Measurements from ENCODE around the gene CD101. TPM values are rescaled to one million over a fixed set of nuclear protein-coding genes. Genes with fewer than 3 reads are reported as not detected.

Gene CD101
- total RNA-seq, 1 donor from 2014 or later: 1.4 TPM

DNA sequence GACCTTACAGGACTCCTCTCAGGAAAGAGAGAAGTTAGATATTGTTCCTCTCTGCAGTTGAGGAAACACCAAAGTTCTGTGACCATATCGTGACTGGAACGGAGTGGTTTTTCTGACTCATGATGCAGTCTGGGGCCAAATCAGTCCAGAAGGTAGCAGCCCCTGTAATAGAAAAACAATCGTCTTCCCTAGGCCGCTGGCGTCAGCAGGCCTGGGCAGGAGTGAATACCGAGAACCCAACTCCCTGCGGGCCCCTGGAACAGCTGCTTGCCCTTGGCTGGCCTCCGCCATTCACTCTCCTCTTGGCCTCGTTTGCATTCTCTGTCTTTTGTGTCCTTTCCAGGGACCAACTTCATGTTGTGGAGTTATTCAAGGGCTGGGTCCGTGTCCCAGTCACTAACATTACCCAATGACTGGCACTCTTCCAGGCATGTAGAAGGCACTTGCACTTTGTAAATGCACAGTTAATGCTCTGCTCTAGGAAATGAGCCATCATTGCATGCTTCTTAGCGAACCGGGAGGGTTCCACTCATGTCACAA lies 10.9 kb upstream of the CD101 start:
- H3K36me3 Mint-ChIP-seq (ENCODE audit: low read depth): peaks cover 13% of the 10 kb centered on the region
- no peaks in the 10 kb centered on the region for H3K27me3 Mint-ChIP-seq (ENCODE audit: low read depth)
- no peak overlapping the region for H3K4me3 Mint-ChIP-seq (ENCODE audit: unreplicated experiment)
- H3K4me1 Mint-ChIP-seq (ENCODE audit: low read depth): peaks cover 30% of the 10 kb centered on the region
- TF ChIP-seq, protein P1, sequence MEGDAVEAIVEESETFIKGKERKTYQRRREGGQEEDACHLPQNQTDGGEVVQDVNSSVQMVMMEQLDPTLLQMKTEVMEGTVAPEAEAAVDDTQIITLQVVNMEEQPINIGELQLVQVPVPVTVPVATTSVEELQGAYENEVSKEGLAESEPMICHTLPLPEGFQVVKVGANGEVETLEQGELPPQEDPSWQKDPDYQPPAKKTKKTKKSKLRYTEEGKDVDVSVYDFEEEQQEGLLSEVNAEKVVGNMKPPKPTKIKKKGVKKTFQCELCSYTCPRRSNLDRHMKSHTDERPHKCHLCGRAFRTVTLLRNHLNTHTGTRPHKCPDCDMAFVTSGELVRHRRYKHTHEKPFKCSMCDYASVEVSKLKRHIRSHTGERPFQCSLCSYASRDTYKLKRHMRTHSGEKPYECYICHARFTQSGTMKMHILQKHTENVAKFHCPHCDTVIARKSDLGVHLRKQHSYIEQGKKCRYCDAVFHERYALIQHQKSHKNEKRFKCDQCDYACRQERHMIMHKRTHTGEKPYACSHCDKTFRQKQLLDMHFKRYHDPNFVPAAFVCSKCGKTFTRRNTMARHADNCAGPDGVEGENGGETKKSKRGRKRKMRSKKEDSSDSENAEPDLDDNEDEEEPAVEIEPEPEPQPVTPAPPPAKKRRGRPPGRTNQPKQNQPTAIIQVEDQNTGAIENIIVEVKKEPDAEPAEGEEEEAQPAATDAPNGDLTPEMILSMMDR (IDR thresholded peaks at IDR 0.05): no peak
- no peak for DNase-seq (ENCODE audit: low spot score)
- H3K27ac Mint-ChIP-seq (ENCODE audit: unreplicated experiment): peak overlapping the region; percentile 86
- H3K9me3 Mint-ChIP-seq (ENCODE audit: low read depth): no peaks in the 10 kb centered on the region

DNA sequence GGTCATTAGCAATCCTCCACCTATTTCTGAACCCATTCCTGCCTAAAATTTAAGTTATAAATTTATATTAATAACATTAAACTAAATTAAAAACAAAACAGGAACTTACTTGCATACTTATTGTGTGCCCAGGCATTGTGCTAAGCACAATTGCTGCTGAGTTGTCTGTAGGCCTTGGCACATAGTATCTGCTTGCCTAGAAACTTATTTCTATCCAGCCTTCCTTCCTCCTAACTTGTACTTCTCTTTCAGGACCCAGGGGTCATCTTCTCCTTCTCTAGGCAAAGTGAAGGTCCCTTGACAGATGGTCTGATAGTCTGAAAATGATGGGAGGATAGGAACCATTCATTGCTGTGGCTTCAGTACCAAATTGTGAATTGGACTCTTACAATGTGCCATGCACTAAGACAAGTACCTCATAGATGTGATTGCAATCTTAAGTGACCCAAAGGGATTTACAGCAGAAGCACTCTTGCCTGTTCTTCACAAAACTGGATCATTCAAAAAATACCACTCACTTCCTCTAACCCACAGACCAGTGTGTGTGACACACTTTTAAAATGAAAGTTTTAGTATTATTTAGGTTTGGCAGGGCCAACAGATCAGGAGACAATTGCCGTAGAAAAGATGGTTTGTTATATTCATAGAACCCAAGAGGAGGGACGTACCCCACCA lies 10.3 kb upstream of the CD101 start:
- TF ChIP-seq, protein P1 (IDR thresholded peaks at IDR 0.05): no peak
- Mint-ChIP-seq H3K9me3 (ENCODE audit: low read depth) (no peaks in the 10 kb centered on the region), H3K4me1 (ENCODE audit: low read depth) (peaks cover 30% of the 10 kb centered on the region), H3K4me3 (ENCODE audit: unreplicated experiment) (no peak overlapping the region), H3K27ac (ENCODE audit: unreplicated experiment) (peak overlapping the region; percentile 86), H3K36me3 (ENCODE audit: low read depth) (peaks cover 13% of the 10 kb centered on the region), H3K27me3 (ENCODE audit: low read depth) (no peaks in the 10 kb centered on the region)
- DNase-seq (ENCODE audit: low spot score): no peak

DNA sequence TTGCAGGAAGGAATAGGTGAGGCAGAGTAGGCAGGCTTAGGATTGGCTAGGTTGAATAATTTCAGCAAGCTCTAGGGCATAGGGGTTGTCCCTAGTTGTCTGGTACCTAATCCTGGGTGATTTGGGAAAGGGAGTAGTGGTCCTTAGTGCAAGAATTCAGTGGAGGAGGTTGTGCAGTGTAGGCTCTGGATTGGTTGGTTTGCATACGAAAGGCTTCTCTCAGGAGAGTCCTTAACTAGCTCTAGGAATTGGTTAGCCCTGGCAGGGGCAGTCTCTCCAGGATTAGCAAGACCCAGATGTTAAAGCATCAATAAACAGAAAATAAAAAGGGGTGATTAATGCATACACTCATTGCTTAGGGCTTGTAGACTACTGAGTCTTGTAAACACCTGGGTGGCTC lies 9.6 kb upstream of the CD101 start:
- no peak for DNase-seq (ENCODE audit: low spot score)
- TF ChIP-seq, protein P1 (IDR thresholded peaks at IDR 0.05): no peak
- H3K4me1 Mint-ChIP-seq (ENCODE audit: low read depth): peaks cover 32% of the 10 kb centered on the region
- no peaks in the 10 kb centered on the region for H3K27me3 Mint-ChIP-seq (ENCODE audit: low read depth)
- no peak overlapping the region for H3K27ac Mint-ChIP-seq (ENCODE audit: unreplicated experiment)
- peaks cover 11% of the 10 kb centered on the region for H3K36me3 Mint-ChIP-seq (ENCODE audit: low read depth)
- H3K4me3 Mint-ChIP-seq (ENCODE audit: unreplicated experiment): no peak overlapping the region
- H3K9me3 Mint-ChIP-seq (ENCODE audit: low read depth): no peaks in the 10 kb centered on the region

DNA sequence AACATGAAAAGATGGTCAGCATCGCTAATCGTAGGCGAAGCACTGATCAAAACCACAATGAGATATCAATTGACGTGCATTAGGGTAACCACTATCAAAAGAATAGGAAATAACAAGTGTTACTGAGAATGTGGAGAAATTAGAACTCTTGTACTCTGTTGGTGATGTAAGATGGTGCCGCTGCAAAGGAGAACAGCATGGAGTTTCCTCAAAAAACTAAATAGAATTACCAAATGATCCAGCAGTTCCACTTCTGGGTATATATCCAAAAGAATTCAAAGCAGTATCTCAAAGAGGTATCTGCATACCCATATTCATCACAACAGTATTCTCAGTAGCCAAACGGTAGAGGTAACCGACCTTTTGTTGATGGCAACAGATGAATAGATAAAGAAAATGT lies 8.3 kb upstream of the CD101 start:
- Mint-ChIP-seq H3K9me3 (ENCODE audit: low read depth) (no peaks in the 10 kb centered on the region), H3K36me3 (ENCODE audit: low read depth) (peaks cover 9% of the 10 kb centered on the region), H3K27ac (ENCODE audit: unreplicated experiment) (no peak overlapping the region), H3K27me3 (ENCODE audit: low read depth) (no peaks in the 10 kb centered on the region), H3K4me3 (ENCODE audit: unreplicated experiment) (no peak overlapping the region), H3K4me1 (ENCODE audit: low read depth) (peaks cover 39% of the 10 kb centered on the region)
- DNase-seq (ENCODE audit: low spot score): no peak
- TF ChIP-seq, protein P1 (IDR thresholded peaks at IDR 0.05): no peak

DNA sequence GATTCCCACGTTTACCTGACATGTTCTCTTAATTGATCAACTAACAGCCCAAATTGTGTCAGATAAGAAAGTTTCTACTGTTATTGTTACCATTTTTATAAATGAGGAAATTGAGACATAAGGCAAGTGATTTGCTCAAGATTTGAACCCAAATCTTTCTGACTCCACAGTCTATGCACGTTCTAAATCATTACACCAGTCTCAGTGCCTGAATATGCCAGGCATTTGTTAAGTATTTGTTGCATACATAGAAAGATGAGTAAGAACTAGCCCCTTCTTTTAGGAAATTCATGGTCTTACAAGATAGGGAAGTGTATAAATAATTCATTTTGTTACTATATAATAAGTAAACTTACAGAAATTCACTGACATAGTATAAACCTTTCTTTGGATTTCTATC lies 7.1 kb upstream of the CD101 start:
- peaks cover 7% of the 10 kb centered on the region for H3K36me3 Mint-ChIP-seq (ENCODE audit: low read depth)
- TF ChIP-seq, protein P1 (IDR thresholded peaks at IDR 0.05): no peak
- H3K27ac Mint-ChIP-seq (ENCODE audit: unreplicated experiment): no peak overlapping the region
- H3K4me3 Mint-ChIP-seq (ENCODE audit: unreplicated experiment): no peak overlapping the region
- no peak for DNase-seq (ENCODE audit: low spot score)
- no peaks in the 10 kb centered on the region for H3K27me3 Mint-ChIP-seq (ENCODE audit: low read depth)
- H3K4me1 Mint-ChIP-seq (ENCODE audit: low read depth): peaks cover 33% of the 10 kb centered on the region
- no peaks in the 10 kb centered on the region for H3K9me3 Mint-ChIP-seq (ENCODE audit: low read depth)
